GM21526 (cell line): ENCODE data around the gene IL32.

ENCODE experiments used
- ATAC-seq: cut with Tn5 transposase; IDR thresholded peaks from one replicate; pipeline ENCODE4 v1.9.1; 2021; ENCODE audit warnings: moderate library complexity; ENCODE audit not compliant: unreplicated experiment, low FRiP score

The IL32 gene

GRCh38 chr16:3027983-3028715 is 37.3 kb upstream of the IL32 start:
- ATAC-seq = peak; percentile 33

GRCh38 chr16:3028716-3029319 is 36.6 kb upstream of the IL32 start:
- no peak for ATAC-seq

- ATAC-seq = no peak
These were observed 35.8 kb upstream of the IL32 start for GRCh38 chr16:3029491-3030221.

GRCh38 chr16:3030222-3031212 is 34.9 kb upstream of the IL32 start:
- ATAC-seq = no peak

GRCh38 chr16:3032624-3033023 is 32.8 kb upstream of the IL32 start:
- no peak for ATAC-seq

- ATAC-seq = no peak
These were observed 30.0 kb upstream of the IL32 start for GRCh38 chr16:3035289-3035971.

GRCh38 chr16:3035972-3036725 is 29.3 kb upstream of the IL32 start:
- ATAC-seq = no peak

GRCh38 chr16:3036726-3037315 is 28.6 kb upstream of the IL32 start, which contains the start of gene BICDL2:
TSS of gene BICDL2 (minus strand) at chr16:3036944. CDS start at chr16:3035496, 1,448 bp downstream.
- no peak for ATAC-seq

- no peak for ATAC-seq
These were observed 27.2 kb upstream of the IL32 start for GRCh38 chr16:3038256-3038655.

GRCh38 chr16:3038896-3039295 is 26.5 kb upstream of the IL32 start:
- ATAC-seq = no peak

GRCh38 chr16:3042376-3042775 is 23.1 kb upstream of the IL32 start:
- no peak for ATAC-seq

GRCh38 chr16:3044708-3045107 is 20.7 kb upstream of the IL32 start:
- no peak for ATAC-seq

- no peak for ATAC-seq
These were observed 19.4 kb upstream of the IL32 start, which contains the start of gene MMP25 for GRCh38 chr16:3045758-3046640. TSS of gene MMP25 (plus strand) at chr16:3046561. CDS start at chr16:3046918, 357 bp downstream.

- ATAC-seq = no peak
These were observed 18.6 kb upstream of the IL32 start for GRCh38 chr16:3046641-3047386.

- no peak for ATAC-seq
These were observed 18.1 kb upstream of the IL32 start for GRCh38 chr16:3047387-3047720.

GRCh38 chr16:3049921-3050481 is 15.4 kb upstream of the IL32 start:
- ATAC-seq = no peak

- ATAC-seq = no peak
These were observed 15.0 kb upstream of the IL32 start for GRCh38 chr16:3050487-3050886.
